ENCODE data around the gene ERVH48-1.
"Not testable (repeated sequence)": the region's sequence is repeated elsewhere in the genome, so short reads cannot be mapped to it uniquely, and the experiment has no call there.

ERVH48-1 gene

DNA sequence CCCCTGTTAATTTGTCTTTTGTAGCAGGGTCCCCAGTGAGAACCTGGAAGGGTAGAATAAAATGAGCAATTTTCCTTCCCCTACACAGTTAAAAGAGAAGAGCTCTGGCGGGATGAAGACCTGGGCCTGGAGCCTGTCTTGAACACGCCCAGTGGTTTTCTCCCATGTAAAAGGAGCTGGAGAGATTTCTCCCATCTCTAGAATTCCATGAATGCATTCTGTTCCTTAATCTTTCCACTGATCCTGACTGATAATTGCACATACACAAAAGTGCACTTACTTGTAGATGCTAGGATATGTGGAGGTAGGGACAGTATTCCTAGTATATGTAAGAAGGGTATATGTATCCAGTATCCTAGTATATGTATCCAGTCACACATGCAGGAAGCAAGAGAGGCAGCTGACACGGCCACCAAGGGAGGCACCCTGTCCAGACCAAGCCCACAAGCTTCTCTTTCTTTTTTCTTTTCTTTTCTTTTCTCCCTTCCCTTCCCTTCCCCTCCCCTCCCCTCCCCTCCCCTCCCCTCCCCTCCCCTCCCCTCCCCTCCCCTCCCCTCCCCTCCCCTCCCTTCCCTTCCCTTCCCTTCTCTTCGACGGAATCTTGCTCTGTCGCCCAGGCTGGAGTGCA, 37.1 kb upstream of the ERVH48-1 start:
- H3K27me3 ChIP-seq (ENCODE audit: control insufficient read depth, low read length) = no peaks in the 10 kb centered on the region
- H3K27ac ChIP-seq (ENCODE audit: low read depth, low read length) = no peak overlapping the region
- no peaks in the 10 kb centered on the region for H4K20me1 ChIP-seq (ENCODE audit: control insufficient read depth, insufficient read depth, low read depth, low read length)
- H3K9me3 ChIP-seq (ENCODE audit: control insufficient read depth, insufficient read depth, low read length) = no peaks in the 10 kb centered on the region
- no peaks in the 10 kb centered on the region for H3K4me1 ChIP-seq (ENCODE audit: control insufficient read depth, low read length)
- no peaks in the 10 kb centered on the region for H3K79me2 ChIP-seq (ENCODE audit: control insufficient read depth, low read length)
- no peaks in the 10 kb centered on the region for H3K36me3 ChIP-seq (ENCODE audit: control insufficient read depth, low read length)
- H3K9me2 ChIP-seq (replicated peaks; ENCODE audit: control insufficient read depth, low read length) = no peaks in the 10 kb centered on the region
- H3K4me3 ChIP-seq (ENCODE audit: low read length) = no peak overlapping the region
- H3K4me2 ChIP-seq (ENCODE audit: low read length) = no peak overlapping the region
- no peaks in the 10 kb centered on the region for H3F3A ChIP-seq (ENCODE audit: control insufficient read depth, insufficient read depth)
- TF ChIP-seq, protein P1, sequence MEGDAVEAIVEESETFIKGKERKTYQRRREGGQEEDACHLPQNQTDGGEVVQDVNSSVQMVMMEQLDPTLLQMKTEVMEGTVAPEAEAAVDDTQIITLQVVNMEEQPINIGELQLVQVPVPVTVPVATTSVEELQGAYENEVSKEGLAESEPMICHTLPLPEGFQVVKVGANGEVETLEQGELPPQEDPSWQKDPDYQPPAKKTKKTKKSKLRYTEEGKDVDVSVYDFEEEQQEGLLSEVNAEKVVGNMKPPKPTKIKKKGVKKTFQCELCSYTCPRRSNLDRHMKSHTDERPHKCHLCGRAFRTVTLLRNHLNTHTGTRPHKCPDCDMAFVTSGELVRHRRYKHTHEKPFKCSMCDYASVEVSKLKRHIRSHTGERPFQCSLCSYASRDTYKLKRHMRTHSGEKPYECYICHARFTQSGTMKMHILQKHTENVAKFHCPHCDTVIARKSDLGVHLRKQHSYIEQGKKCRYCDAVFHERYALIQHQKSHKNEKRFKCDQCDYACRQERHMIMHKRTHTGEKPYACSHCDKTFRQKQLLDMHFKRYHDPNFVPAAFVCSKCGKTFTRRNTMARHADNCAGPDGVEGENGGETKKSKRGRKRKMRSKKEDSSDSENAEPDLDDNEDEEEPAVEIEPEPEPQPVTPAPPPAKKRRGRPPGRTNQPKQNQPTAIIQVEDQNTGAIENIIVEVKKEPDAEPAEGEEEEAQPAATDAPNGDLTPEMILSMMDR (IDR thresholded peaks at IDR 0.05; ENCODE audit: low read depth, low read length, poor library complexity, severe bottlenecking) = no peak
- TF ChIP-seq EZH2phosphoT487 (IDR thresholded peaks at IDR 0.05; ENCODE audit: borderline replicate concordance, low read length) = no peak

DNA sequence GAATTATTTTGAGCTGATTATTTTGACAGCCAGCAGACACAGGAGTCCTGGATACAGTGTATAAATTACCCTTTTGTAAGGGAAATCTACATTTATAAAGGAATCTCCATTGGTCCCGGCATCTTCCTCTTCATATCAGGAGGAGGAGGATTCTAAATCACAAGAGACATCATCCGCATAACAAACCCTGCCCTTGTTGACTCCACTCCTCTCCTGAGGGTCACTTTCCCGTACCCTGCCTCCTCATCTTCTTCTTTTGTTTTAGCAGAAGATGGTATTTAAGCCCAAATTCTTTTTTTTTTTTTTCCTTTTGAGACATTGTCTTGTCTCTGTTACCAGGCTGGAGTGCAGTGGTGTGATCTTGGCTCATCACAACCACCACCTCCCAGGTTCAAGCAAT, 34.3 kb upstream of the ERVH48-1 start:
- Histone ChIP-seq H3K27ac (ENCODE audit: low read depth, low read length) (no peak overlapping the region), H3K27me3 (ENCODE audit: control insufficient read depth, low read length) (no peaks in the 10 kb centered on the region), H4K20me1 (ENCODE audit: control insufficient read depth, insufficient read depth, low read depth, low read length) (no peaks in the 10 kb centered on the region), H3K4me3 (ENCODE audit: low read length) (no peak overlapping the region), H3K79me2 (ENCODE audit: control insufficient read depth, low read length) (no peaks in the 10 kb centered on the region), H3K9me3 (ENCODE audit: control insufficient read depth, insufficient read depth, low read length) (no peaks in the 10 kb centered on the region), H3F3A (ENCODE audit: control insufficient read depth, insufficient read depth) (no peaks in the 10 kb centered on the region), H3K4me2 (ENCODE audit: low read length) (no peak overlapping the region), H3K9me2 (replicated peaks; ENCODE audit: control insufficient read depth, low read length) (no peaks in the 10 kb centered on the region), H3K36me3 (ENCODE audit: control insufficient read depth, low read length) (no peaks in the 10 kb centered on the region), H3K4me1 (ENCODE audit: control insufficient read depth, low read length) (no peaks in the 10 kb centered on the region)
- no peak for TF ChIP-seq EZH2phosphoT487 (IDR thresholded peaks at IDR 0.05; ENCODE audit: borderline replicate concordance, low read length)
- TF ChIP-seq, protein P1 (IDR thresholded peaks at IDR 0.05; ENCODE audit: low read depth, low read length, poor library complexity, severe bottlenecking) = no peak

DNA sequence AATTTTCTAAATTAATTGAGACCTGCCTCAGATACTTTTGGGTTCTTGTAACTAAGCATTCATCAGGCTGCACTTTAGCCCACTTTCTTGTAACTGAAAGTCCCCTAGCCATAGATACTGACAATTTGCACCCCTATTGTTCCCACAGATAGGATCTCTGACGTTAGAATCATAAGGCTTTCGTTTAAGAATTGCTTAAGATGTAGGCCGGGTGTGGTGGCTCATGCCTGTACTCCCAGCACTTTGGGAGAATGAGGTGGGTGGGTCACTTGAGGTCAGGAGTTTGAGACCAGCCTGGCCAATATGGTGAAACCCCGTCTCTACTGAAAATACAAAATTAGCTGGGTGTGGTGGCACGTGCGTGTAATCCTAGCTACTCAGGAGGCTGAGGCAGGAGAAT, 32.7 kb upstream of the ERVH48-1 start:
- not testable (repeated sequence) for H3K9me3 ChIP-seq (ENCODE audit: control insufficient read depth, insufficient read depth, low read length); H3K9me2 ChIP-seq (replicated peaks; ENCODE audit: control insufficient read depth, low read length); H3K27ac ChIP-seq (ENCODE audit: low read depth, low read length); H3F3A ChIP-seq (ENCODE audit: control insufficient read depth, insufficient read depth); H3K36me3 ChIP-seq (ENCODE audit: control insufficient read depth, low read length); H3K79me2 ChIP-seq (ENCODE audit: control insufficient read depth, low read length); H3K4me3 ChIP-seq (ENCODE audit: low read length); H3K27me3 ChIP-seq (ENCODE audit: control insufficient read depth, low read length); H4K20me1 ChIP-seq (ENCODE audit: control insufficient read depth, insufficient read depth, low read depth, low read length); H3K4me1 ChIP-seq (ENCODE audit: control insufficient read depth, low read length); H3K4me2 ChIP-seq (ENCODE audit: low read length)

DNA sequence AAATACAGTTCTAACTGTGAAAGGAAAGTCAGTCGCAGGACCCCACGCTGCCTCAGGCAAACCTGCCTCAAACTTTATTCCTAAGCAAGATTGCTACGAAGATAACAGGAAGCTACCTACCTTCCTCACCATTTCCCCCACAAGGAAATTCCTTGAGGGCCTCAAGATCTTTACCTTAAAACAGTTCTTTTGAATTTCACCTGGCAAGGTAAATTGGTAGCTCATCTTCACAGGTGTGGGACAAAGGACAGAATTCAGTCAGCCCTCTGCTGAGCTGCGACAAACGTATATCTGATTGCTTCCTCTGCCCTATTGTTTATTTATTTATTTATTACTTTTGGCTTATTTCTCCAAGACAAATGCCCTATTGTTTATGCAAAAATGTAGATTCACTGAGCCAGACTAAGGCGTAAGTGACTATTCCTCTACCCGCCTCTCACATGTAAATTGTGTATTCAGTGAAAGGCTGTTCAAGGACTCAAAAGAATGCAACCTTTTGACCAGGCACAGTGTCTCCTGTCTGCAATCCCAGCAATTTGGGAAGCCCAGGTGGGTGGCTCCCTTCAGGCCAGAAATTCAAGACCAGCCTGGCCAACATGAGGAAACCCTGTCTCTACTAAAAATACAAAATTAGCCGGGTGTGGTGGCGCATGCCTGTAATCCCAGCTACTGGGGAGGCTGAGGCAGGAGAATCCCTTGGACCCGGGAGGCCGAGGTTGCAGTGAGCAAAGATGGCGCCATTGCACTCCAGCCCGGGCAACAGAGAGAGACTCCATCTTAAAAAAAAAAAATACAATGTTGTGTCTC, 31.6 kb upstream of the ERVH48-1 start:
- H3K4me3 ChIP-seq (ENCODE audit: low read length) = no peak overlapping the region
- H4K20me1 ChIP-seq (ENCODE audit: control insufficient read depth, insufficient read depth, low read depth, low read length) = no peaks in the 10 kb centered on the region
- H3K27ac ChIP-seq (ENCODE audit: low read depth, low read length) = no peak overlapping the region
- H3K36me3 ChIP-seq (ENCODE audit: control insufficient read depth, low read length) = no peaks in the 10 kb centered on the region
- H3K4me1 ChIP-seq (ENCODE audit: control insufficient read depth, low read length) = no peaks in the 10 kb centered on the region
- H3K9me3 ChIP-seq (ENCODE audit: control insufficient read depth, insufficient read depth, low read length) = no peaks in the 10 kb centered on the region
- no peaks in the 10 kb centered on the region for H3K9me2 ChIP-seq (replicated peaks; ENCODE audit: control insufficient read depth, low read length)
- H3K79me2 ChIP-seq (ENCODE audit: control insufficient read depth, low read length) = no peaks in the 10 kb centered on the region
- H3K27me3 ChIP-seq (ENCODE audit: control insufficient read depth, low read length) = no peaks in the 10 kb centered on the region
- H3K4me2 ChIP-seq (ENCODE audit: low read length) = no peak overlapping the region
- H3F3A ChIP-seq (ENCODE audit: control insufficient read depth, insufficient read depth) = no peaks in the 10 kb centered on the region
- TF ChIP-seq, protein P1 (IDR thresholded peaks at IDR 0.05; ENCODE audit: low read depth, low read length, poor library complexity, severe bottlenecking) = no peak
- no peak for TF ChIP-seq EZH2phosphoT487 (IDR thresholded peaks at IDR 0.05; ENCODE audit: borderline replicate concordance, low read length)

DNA sequence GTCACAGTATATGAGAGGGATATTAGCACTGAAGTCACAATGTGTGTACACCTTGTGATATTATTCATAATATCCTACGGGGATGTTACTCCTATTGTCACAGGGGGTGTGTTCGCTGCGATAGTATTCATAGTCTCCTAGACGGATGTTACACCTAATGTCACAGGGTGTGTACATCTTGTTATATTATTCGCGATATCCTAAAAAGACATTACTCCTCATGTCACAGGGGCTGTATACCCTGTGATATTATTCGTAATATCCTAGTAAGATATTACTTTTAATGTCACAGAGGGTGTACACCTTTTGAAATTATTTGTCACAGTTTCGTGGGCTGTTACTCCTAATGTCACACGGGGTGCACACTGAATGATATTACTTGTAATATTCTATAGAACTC, 25.8 kb upstream of the ERVH48-1 start:
- H4K20me1 ChIP-seq (ENCODE audit: control insufficient read depth, insufficient read depth, low read depth, low read length); H3K4me2 ChIP-seq (ENCODE audit: low read length); H3K79me2 ChIP-seq (ENCODE audit: control insufficient read depth, low read length); H3K9me2 ChIP-seq (replicated peaks; ENCODE audit: control insufficient read depth, low read length); H3K27ac ChIP-seq (ENCODE audit: low read depth, low read length); H3K27me3 ChIP-seq (ENCODE audit: control insufficient read depth, low read length); H3K4me3 ChIP-seq (ENCODE audit: low read length); H3K9me3 ChIP-seq (ENCODE audit: control insufficient read depth, insufficient read depth, low read length); H3K4me1 ChIP-seq (ENCODE audit: control insufficient read depth, low read length); H3F3A ChIP-seq (ENCODE audit: control insufficient read depth, insufficient read depth); H3K36me3 ChIP-seq (ENCODE audit: control insufficient read depth, low read length): not testable (repeated sequence)

Measured in DOHH2 (cell line).